Mucosa of rectum (tissue), 2 donors: ENCODE results near the gene CDKAL1.
"Not testable (repeated sequence)": the region's sequence is repeated elsewhere in the genome, so short reads cannot be mapped to it uniquely, and the experiment has no call there.

Experiments
- H3K27ac ChIP-seq, 2 donors: one replicate each; pipeline ENCODE4 v1.7.0; 2013; ENCODE audit warnings: inconsistent platforms in 2 of 2, low read depth in 2 of 2, low read length in 2 of 2
- H3K27me3 ChIP-seq, 2 donors: one replicate each; pipeline ENCODE4 v1.7.0; 2013; ENCODE audit warnings: low read length in 2 of 2; ENCODE audit not compliant: control insufficient read depth in 2 of 2, insufficient read depth in 2 of 2
- H3K36me3 ChIP-seq, 2 donors: one replicate each; pipeline ENCODE4 v1.7.0; 2013; ENCODE audit warnings: low read length in 2 of 2; ENCODE audit not compliant: control insufficient read depth in 2 of 2, insufficient read depth in 2 of 2
- H3K4me1 ChIP-seq, 2 donors: one replicate each; pipeline ENCODE4 v1.7.0; 2013; ENCODE audit warnings: low read length in 2 of 2, mild to moderate bottlenecking in 1 of 2; ENCODE audit not compliant: control insufficient read depth in 2 of 2, insufficient read depth in 2 of 2
- H3K4me3 ChIP-seq, 2 donors: one replicate each; pipeline ENCODE4 v1.7.0; 2013; ENCODE audit warnings: low read length in 2 of 2
- H3K9ac ChIP-seq, 2 donors: one replicate each; pipeline ENCODE4 v1.7.0; 2013; ENCODE audit warnings: low read length in 2 of 2, low read depth in 1 of 2, mild to moderate bottlenecking in 1 of 2
- H3K9me3 ChIP-seq, 2 donors: one replicate each; pipeline ENCODE4 v1.7.0; 2013; ENCODE audit warnings: low read length in 2 of 2; ENCODE audit not compliant: control insufficient read depth in 2 of 2
- donor health status: healthy.
- donor health status: Normal muscosa, but diverticular disease.

The CDKAL1 gene

DNA sequence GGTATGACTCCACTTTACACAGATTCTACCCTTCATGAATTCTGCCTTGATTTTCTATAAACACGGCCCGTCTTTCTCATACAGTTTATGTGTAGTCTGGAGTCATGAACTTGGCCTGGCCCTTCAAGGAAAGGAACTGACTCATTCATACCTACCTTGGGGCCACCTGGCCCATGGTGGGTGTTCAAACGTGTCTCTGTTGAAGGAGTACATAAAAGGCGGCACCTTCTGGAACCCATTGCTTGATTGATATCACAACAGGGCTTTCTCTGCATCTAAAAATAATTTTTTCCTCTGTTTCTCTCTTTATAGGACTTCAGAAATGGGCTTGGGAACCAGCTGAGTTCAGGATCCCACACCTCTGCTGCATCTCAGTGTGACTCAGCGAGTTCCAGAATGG lies 696.3 kb downstream of the CDKAL1 start:
- Histone ChIP-seq H3K9ac (no peak overlapping the region), H3K27ac (no peak overlapping the region), H3K27me3 (no peaks in the 10 kb centered on the region), H3K9me3 (peaks cover 0 to 2% of the 10 kb centered on the region in 2 donors), H3K4me3 (no peak overlapping the region), H3K4me1 (no peaks in the 10 kb centered on the region), H3K36me3 (peaks cover 0 to 10% of the 10 kb centered on the region in 2 donors)

DNA sequence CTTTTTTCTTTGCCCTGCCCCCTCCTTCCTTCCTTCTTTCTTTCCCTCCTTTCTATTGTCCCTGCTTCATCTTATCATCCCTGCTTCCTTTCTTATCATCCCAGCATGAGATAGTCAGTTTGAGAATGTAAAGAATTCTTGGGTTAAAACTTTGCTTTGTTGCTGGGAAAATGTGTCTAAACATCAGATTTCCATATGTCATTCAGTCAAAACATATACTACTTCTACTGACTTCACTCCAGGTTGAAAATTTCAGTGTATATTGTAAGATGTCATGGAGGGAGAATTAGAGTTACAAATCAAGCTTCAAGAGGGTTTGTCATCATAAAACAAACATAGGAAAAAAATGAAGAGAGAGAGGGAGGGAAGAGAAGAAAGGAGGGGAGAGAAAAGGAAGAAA lies 700.9 kb downstream of the CDKAL1 start:
- Histone ChIP-seq H3K9me3 (peaks cover 0 to 2% of the 10 kb centered on the region in 2 donors), H3K27me3 (no peaks in the 10 kb centered on the region), H3K4me1 (no peaks in the 10 kb centered on the region), H3K4me3 (no peak overlapping the region), H3K36me3 (peaks cover 0 to 10% of the 10 kb centered on the region in 2 donors), H3K27ac (no peak overlapping the region), H3K9ac (no peak overlapping the region)

DNA sequence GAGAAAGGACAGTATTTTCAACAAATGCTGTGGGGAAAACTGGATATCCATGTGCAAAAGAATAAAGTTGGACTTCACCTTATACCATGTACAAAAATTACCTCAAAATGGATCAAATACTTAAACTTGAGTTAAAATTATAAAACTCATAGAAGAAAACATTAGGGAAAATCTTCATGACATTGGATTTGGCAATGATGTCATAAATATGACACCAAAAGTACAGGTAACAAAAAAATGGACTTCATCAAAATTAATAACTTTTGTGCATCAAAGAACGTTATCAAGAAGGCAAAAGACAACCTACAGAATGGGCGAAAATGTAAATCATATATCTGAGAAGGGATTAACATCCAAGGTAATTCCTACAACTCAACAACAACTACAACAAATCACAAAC lies 704.0 kb downstream of the CDKAL1 start:
- Histone ChIP-seq H3K36me3 (peaks cover 0 to 6% of the 10 kb centered on the region in 2 donors), H3K4me3 (no peak overlapping the region), H3K9me3 (peaks cover 0 to 2% of the 10 kb centered on the region in 2 donors), H3K27me3 (no peaks in the 10 kb centered on the region), H3K4me1 (no peaks in the 10 kb centered on the region), H3K9ac (no peak overlapping the region), H3K27ac (no peak overlapping the region)

DNA sequence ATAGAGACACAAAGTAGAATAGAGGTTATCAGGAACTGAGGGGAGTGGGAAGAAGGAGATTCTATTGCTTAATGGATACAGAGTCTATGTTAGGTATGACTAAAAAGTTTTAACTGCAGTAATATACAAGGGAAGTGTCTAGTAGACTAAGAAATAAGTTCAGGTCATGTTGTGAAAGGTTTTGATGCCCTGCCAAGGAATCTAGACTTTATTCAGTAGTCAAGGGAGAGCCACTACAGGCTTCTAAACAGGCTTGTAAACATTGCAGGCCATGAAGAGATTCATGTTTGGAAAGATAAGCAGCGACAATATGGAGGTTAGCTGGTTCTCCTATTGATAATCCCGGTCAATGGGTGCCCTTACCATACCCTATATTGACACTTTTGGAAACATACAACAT lies 706.5 kb downstream of the CDKAL1 start:
- no peak overlapping the region for H3K27ac ChIP-seq
- H3K27me3 ChIP-seq, result no peaks in the 10 kb centered on the region
- H3K4me3 ChIP-seq, result no peak overlapping the region
- H3K36me3 ChIP-seq, result no peaks in the 10 kb centered on the region
- no peaks in the 10 kb centered on the region for H3K9me3 ChIP-seq
- no peaks in the 10 kb centered on the region for H3K4me1 ChIP-seq
- H3K9ac ChIP-seq, result no peak overlapping the region

DNA sequence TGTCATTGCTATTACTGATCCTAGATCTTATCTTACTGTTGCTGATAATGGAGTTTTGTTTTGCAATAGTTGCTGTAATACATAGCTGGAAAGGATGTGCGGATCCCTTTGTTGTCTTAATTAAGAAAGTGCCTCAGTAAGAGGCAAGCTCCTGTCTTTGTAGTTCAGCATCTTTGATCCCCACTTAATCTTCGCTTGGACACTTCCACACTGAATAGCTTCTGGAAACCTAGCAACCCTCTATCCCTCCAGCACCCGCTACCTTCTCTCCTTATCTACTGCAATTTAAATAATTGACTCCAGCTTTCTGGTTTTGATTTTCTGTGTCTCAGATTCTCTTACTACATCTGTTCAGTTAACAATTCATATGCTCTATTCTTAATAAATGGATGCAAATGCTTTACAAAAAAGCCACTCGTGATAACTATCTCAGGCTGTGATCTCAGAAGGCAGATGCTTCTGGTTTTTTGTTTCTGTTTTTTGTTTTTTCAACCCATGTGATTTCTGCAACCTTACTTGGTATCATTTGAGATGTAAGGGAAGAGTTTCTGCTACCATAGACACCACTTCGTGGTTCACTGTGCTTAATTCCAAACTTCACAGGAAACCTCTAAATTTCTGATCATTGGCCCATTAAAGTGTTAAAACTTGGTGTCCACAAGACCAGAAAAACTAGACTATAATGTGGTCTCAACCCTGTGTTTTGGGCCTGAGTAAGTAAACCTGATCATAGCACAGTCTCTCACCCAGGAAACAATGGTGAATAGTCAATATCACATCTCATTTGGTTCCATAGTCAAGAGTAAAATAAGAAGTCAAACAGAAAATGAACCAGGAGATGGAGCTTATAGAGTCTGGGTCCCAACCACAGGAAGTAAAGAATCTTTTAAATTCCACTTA lies 707.2 kb downstream of the CDKAL1 start:
- no peak overlapping the region for H3K9ac ChIP-seq
- H3K4me1 ChIP-seq, result no peaks in the 10 kb centered on the region
- H3K9me3 ChIP-seq, result no peaks in the 10 kb centered on the region

DNA sequence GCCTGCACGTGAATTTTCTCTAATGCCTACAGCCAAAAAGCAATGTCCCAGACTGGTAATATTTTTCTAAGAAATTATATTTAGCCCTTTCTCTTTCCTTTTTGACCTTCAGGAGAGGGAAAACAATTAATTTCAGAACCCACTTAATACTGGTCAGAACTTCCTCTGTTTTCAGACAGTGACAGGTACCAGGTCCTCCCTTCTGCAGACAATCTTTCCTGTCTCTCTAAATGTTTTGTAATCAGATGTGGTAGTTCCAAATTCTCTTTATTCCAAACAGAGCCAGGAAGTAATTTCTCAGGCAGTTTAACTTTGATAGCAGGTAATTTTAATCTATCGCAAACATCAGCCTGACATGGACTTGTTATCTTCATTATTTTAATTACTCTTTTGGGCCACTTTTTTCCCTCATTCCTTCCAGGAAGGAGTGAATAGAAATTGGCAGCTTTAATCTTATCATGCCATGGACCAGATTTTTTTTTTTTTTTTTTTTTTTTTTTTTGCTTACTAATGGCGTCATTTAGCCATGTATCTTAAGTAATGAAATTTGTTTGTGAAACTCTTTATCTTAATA lies 710.7 kb downstream of the CDKAL1 start:
- no peaks in the 10 kb centered on the region for H3K9me3 ChIP-seq
- no peaks in the 10 kb centered on the region for H3K4me1 ChIP-seq
- no peaks in the 10 kb centered on the region for H3K36me3 ChIP-seq
- H3K4me3 ChIP-seq, result no peak overlapping the region
- H3K27ac ChIP-seq, result no peak overlapping the region
- H3K27me3 ChIP-seq, result no peaks in the 10 kb centered on the region
- H3K9ac ChIP-seq, result no peak overlapping the region

More for the DNA sequence above, 707.2 kb downstream of the CDKAL1 start:
- Histone ChIP-seq H3K36me3 (no peaks in the 10 kb centered on the region), H3K4me3 (no peak overlapping the region), H3K27ac (no peak overlapping the region), H3K27me3 (no peaks in the 10 kb centered on the region)

DNA sequence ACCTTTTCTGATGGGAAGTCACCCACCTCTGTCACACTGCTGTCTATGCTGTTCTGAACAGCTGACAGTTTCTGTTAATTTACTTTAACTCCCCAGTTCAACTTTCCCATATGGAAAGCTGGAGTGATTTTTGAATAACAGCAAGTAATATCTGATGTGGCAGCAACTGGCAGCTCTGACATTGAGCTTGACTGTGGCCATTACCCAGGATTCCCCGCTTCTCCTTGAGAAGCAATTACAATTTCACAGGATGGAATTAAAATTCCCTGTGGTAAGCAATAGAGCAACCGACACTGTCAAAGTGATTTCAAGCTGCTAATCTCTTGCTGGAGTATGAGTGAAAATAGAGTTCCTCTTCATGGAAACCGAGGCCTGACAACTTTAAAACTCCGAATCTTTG lies 711.2 kb downstream of the CDKAL1 start:
- no peaks in the 10 kb centered on the region for H3K9me3 ChIP-seq
- H3K4me1 ChIP-seq, result no peaks in the 10 kb centered on the region
- H3K27me3 ChIP-seq, result no peaks in the 10 kb centered on the region
- no peak overlapping the region for H3K27ac ChIP-seq
- no peaks in the 10 kb centered on the region for H3K36me3 ChIP-seq
- no peak overlapping the region for H3K4me3 ChIP-seq
- no peak overlapping the region for H3K9ac ChIP-seq

DNA sequence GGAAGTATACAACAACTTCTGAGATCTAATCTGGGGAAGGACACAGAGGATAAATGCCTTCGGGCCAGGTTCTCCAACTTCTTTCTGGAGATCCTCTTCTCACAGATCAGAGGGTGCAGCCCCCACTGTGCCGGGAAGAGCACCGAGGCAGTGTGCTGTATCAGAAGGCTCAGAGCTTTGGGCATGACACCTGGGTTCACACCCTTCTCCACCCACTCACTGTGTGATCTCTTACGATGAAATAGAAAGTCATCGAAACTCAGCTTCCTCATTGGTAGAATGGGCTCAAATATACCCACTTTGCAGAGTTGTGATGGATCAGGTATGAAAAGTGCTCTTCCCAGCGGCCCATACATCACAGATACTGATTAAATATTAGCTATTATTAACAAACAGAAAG lies 711.8 kb downstream of the CDKAL1 start:
- Histone ChIP-seq H3K27me3 (no peaks in the 10 kb centered on the region), H3K9ac (no peak overlapping the region), H3K4me3 (no peak overlapping the region), H3K36me3 (no peaks in the 10 kb centered on the region), H3K4me1 (no peaks in the 10 kb centered on the region), H3K27ac (no peak overlapping the region), H3K9me3 (no peaks in the 10 kb centered on the region)

DNA sequence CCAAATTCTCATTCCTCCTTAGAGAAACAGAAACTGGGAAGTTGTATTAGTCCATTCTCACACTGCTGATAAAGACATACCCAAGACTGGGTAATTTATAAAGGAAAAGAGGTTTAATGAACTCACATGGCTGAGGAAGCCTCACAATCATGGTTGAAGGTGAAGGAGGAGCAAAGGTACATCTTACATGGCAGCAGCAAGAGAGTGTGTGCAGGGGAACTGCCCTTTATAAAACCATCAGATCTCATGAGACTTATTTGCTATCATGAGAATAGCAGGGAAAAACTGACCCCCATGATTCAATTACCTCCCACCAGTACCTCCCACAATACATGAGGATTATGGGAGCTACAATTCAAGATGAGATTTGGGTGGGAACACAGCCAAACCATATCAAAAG lies 720.2 kb downstream of the CDKAL1 start:
- not testable (repeated sequence) for H3K27ac ChIP-seq, H3K9me3 ChIP-seq, H3K9ac ChIP-seq, H3K4me1 ChIP-seq, H3K4me3 ChIP-seq, H3K36me3 ChIP-seq, H3K27me3 ChIP-seq

DNA sequence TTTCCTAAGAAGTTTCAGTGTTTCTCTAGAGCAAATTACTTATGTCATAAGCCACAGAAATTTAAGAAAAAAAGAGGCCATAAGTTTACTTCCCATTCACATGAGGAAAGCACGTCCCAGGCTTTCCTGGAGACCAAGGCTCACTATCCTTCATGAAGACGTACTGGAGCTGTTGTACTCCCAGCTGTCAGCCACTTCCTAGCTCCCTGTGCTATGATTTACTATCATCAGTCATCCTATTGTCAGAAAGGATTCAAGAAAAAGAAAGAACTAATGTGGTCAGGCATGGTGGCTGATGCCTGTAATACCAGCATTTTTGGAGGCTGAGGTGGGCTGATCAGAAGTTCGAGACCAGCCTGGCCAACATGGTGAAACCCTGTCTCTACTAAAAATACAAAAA lies 721.9 kb downstream of the CDKAL1 start:
- Histone ChIP-seq H3K36me3 (no peaks in the 10 kb centered on the region), H3K9ac (no peak overlapping the region), H3K27me3 (no peaks in the 10 kb centered on the region), H3K4me3 (no peak overlapping the region), H3K4me1 (no peaks in the 10 kb centered on the region), H3K27ac (no peak overlapping the region), H3K9me3 (no peaks in the 10 kb centered on the region)
